Parathyroid adenoma (tissue), 2 donors: ENCODE measurements around the gene UNC119.

Experiments used
- H2AFZ ChIP-seq: fragments of 300-600 bp; sonication (generic); one replicate; pipeline ENCODE4 v1.7.0; 2017; ENCODE audit warnings: antibody characterized with exemption, mild to moderate bottlenecking
- H3K27ac ChIP-seq: fragments of 300-600 bp; sonication (generic); one replicate; pipeline ENCODE4 v1.7.0; 2017
- H3K27me3 ChIP-seq: fragments of 300-600 bp; sonication (generic); one replicate; pipeline ENCODE4 v1.7.0; 2017; ENCODE audit warnings: low read length; ENCODE audit not compliant: control insufficient read depth, insufficient read depth
- H3K36me3 ChIP-seq: fragments of 300-600 bp; sonication (generic); one replicate; pipeline ENCODE4 v1.7.0; 2017; ENCODE audit warnings: low read length; ENCODE audit not compliant: control insufficient read depth, insufficient read depth
- H3K4me1 ChIP-seq: fragments of 300-600 bp; sonication (generic); one replicate; pipeline ENCODE4 v1.7.0; 2017; ENCODE audit warnings: control low read depth
- H3K4me2 ChIP-seq: fragments of 300-600 bp; sonication (generic); one replicate; pipeline ENCODE4 v1.7.0; 2017; ENCODE audit warnings: low read length
- H3K4me3 ChIP-seq: fragments of 300-600 bp; sonication (generic); one replicate; pipeline ENCODE4 v1.7.0; 2017; ENCODE audit warnings: low read depth, low read length
- H3K79me2 ChIP-seq: fragments of 300-600 bp; sonication (generic); one replicate; pipeline ENCODE4 v1.7.0; 2017; ENCODE audit warnings: control low read depth
- H3K9ac ChIP-seq: fragments of 300-600 bp; sonication (generic); one replicate; pipeline ENCODE4 v1.7.0; 2017; ENCODE audit warnings: mild to moderate bottlenecking
- H3K9me3 ChIP-seq: fragments of 300-600 bp; sonication (generic); one replicate; pipeline ENCODE4 v1.7.0; 2017; ENCODE audit warnings: low read length; ENCODE audit not compliant: control insufficient read depth
- TF ChIP-seq, protein P1 (sequence below): fragments of 300-600 bp; sonication (generic); IDR thresholded peaks from one replicate; pipeline ENCODE4 v1.7.0; 2017; ENCODE audit warnings: antibody characterized with exemption, mild to moderate bottlenecking
- donor health status: primary hyperparathyroidism.

UNC119 gene

DNA sequence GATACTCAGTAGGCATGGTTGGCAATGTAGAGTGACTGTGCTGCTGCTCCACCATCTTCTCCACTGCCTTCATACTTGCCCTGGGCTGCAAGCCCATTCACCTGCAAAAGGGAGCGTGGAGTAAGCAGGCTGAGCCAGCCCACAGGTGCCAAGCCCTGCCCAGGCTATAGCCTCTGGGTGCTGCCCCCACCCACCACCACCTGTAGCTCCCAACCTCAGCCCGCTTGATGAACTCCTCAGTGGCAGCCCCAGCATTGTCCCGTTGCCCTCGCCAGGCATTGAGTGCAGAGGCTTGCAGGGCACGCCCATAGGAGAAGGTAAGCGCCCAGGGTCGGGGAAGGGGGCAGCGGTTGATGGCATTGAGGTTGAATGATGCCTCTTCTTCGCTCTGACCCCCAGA, 21.1 kb upstream of the UNC119 start:
- Histone ChIP-seq H3K4me2 (no peak overlapping the region), H3K27ac (no peak overlapping the region), H3K4me1 (peaks cover 5% of the 10 kb centered on the region), H3K36me3 (no peaks in the 10 kb centered on the region), H3K79me2 (peaks cover 7% of the 10 kb centered on the region), H3K4me3 (no peak overlapping the region), H3K9me3 (no peaks in the 10 kb centered on the region), H3K9ac (no peak overlapping the region), H2AFZ (no peak overlapping the region), H3K27me3 (no peaks in the 10 kb centered on the region)
- TF ChIP-seq, protein P1, sequence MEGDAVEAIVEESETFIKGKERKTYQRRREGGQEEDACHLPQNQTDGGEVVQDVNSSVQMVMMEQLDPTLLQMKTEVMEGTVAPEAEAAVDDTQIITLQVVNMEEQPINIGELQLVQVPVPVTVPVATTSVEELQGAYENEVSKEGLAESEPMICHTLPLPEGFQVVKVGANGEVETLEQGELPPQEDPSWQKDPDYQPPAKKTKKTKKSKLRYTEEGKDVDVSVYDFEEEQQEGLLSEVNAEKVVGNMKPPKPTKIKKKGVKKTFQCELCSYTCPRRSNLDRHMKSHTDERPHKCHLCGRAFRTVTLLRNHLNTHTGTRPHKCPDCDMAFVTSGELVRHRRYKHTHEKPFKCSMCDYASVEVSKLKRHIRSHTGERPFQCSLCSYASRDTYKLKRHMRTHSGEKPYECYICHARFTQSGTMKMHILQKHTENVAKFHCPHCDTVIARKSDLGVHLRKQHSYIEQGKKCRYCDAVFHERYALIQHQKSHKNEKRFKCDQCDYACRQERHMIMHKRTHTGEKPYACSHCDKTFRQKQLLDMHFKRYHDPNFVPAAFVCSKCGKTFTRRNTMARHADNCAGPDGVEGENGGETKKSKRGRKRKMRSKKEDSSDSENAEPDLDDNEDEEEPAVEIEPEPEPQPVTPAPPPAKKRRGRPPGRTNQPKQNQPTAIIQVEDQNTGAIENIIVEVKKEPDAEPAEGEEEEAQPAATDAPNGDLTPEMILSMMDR: no peak

DNA sequence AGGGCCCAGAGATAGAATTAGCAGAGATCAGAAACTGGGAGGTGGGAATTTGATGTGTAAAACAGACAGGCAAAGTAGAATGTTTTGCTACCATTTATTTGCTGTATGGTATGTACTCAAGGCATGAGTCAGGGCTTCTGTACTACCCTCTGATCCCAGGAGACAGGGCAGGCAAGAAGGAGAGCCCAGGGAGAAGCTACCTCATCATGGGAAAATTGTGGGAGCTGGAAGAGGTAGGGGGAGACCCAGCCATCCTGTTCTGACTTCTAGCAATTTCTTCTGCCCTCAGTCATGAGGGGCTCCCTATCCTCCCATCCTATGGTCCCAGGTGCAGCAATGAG, 20.6 kb upstream of the UNC119 start:
- no peak overlapping the region for H3K27ac ChIP-seq
- H3K9me3 ChIP-seq: no peaks in the 10 kb centered on the region
- H3K27me3 ChIP-seq: no peaks in the 10 kb centered on the region
- peaks cover 10% of the 10 kb centered on the region for H3K79me2 ChIP-seq
- H3K9ac ChIP-seq: no peak overlapping the region
- TF ChIP-seq, protein P1: no peak
- H3K36me3 ChIP-seq: no peaks in the 10 kb centered on the region
- no peak overlapping the region for H2AFZ ChIP-seq
- H3K4me1 ChIP-seq: peaks cover 5% of the 10 kb centered on the region
- H3K4me3 ChIP-seq: no peak overlapping the region
- no peak overlapping the region for H3K4me2 ChIP-seq

DNA sequence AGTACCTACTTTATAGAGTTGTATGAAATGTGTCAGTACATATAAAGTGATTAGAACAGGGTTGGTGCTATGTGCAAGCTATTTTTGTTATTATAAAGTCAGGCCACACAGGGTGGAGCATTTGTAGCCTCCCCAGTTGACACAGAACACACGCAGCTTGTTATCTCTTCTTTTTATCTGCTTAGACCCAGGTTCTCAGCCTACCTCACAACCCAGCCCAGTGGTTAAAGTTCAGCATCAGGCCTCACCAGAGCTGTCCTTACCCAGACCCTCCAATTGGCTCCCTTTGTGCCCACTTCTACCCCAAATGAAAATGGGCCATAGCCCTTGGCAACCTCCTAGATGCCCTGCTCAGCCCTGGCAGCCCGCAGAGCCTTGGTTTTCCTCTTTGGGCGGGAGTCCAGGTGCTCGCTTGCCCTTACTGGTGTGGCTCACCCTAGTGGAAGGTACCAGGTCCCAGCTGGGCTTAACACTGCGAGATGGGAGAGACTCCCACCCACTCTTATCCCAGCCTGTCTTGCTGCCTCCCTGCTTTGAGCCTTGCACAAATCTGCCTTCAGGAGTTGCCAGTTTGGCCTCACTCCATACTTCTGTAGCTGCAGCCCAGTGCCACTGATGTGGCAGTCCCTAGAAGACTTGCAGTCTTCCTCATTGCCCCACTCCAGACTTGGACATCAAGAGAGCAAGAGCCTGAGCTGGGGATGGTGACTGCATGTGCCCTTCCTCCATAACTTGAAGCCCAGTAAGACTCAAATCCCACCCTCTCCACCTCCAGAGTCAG, 20.0 kb upstream of the UNC119 start:
- H3K79me2 ChIP-seq: peaks cover 10% of the 10 kb centered on the region
- peak overlapping the region; percentile 99 for H3K4me2 ChIP-seq
- H3K36me3 ChIP-seq: no peaks in the 10 kb centered on the region
- H3K4me1 ChIP-seq: peaks cover 5% of the 10 kb centered on the region
- H2AFZ ChIP-seq: peak overlapping the region; percentile 95
- H3K9me3 ChIP-seq: no peaks in the 10 kb centered on the region
- H3K4me3 ChIP-seq: peak overlapping the region; percentile 97
- no peaks in the 10 kb centered on the region for H3K27me3 ChIP-seq
- H3K9ac ChIP-seq: no peak overlapping the region
- no peak overlapping the region for H3K27ac ChIP-seq
- TF ChIP-seq, protein P1: no peak

DNA sequence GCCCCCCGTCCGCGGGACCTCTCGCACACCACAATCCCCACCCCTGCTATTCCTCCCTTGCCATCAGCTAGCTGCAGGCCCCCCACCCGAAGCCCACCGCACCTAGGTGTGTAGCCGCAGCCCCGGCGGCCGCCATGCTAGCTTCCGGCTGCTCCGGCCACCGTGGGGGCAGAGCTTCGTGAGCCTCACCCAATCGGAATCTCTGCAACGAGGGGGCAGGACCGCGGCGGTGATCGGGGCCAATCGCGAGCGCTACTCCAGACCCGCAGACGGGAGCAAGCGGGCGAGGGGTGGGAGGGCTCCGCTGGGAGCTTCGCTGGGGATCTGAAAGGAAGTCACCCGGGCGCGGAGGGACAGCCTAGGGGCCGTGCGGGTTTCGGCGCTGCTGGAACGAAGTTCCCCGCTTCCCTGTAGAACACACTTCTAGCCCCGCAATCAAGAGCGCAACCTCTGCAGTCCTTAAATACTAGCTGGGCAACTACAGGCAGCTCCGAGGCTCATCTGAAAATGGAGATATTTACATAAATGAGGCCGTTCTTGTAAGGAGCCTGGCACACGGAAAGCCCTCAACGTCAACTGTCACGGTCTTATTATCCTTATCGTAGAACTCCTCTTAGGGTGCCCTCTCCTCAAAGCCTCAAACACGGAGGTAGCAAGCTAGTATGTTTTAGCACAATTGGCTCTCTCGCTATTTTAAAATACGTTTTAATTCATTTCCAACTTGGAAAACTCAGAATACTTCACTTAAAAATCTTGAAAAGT, 19.1 kb upstream of the UNC119 start, which contains the start of gene PIGS:
TSS of gene PIGS (minus strand) at position 164 of the 762 bp plus-strand sequence. CDS start at position 136, 28 bp downstream.
- Histone ChIP-seq H3K36me3 (no peaks in the 10 kb centered on the region), H3K9ac (peak within 1 kb of the TSS; percentile 81), H3K9me3 (no peaks in the 10 kb centered on the region), H3K27me3 (no peaks in the 10 kb centered on the region), H3K4me2 (peak within 1 kb of the TSS; percentile 99), H3K4me3 (peak within 1 kb of the TSS; percentile 97), H3K27ac (peak within 1 kb of the TSS; percentile 77), H3K4me1 (peaks cover 5% of the 10 kb centered on the region), H2AFZ (peak within 1 kb of the TSS; percentile 95), H3K79me2 (peaks cover 12% of the 10 kb centered on the region)
- TF ChIP-seq, protein P1: no peak
